Epithelial cell of proximal tubule (primary cell): ENCODE measurements around the gene PDZD11. TPM values are rescaled to one million over a fixed set of nuclear protein-coding genes. Genes with fewer than 3 reads are reported as not detected.
"Not testable (repeated sequence)": the region's sequence is repeated elsewhere in the genome, so short reads cannot be mapped to it uniquely, and the experiment has no call there.

ENCODE experiments used
- DNase-seq: peaks from one replicate; pipeline ENCODE4 v3.0.0-alpha.2; 2011; ENCODE audit warnings: low read depth
- H3K4me3 ChIP-seq: 2 replicates; pipeline ENCODE4 v1.5.1; 2011; ENCODE audit warnings: low read depth, mild to moderate bottlenecking, low read length
- total RNA-seq: library from RNA; depleted of rRNA; stranded (reverse); fragments of >200 nt; gene quantifications from 2 replicates; pipeline ENCODE4 v1.2.3, GENCODE V29; 2015
- TF ChIP-seq, protein P1 (sequence below): conservative IDR thresholded peaks from 2 replicates; pipeline ENCODE4 v1.5.1; 2012; ENCODE audit warnings: low read depth, mild to moderate bottlenecking, low read length

Gene PDZD11
- total RNA-seq, 1 donor from 2014 or later, result 63.0 TPM

DNA sequence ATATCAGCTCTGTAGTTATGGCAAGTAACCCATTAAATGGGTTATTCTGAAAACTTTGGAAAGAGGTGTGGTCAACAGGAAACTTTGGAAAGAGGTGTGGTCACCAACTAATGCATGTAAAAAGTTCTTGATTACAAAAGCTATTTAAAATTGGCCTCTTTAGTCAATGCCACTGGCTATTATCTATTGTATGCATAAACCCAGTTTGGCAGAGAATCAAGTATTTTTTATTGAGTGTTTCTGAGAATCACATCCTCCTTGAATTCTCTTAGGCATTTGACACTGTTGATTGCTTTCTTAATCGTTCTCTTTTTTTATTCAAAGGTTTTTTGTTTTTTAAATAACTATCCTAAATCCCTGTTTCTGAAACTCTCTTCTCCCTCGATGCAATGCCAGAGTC is 37.2 kb downstream of the PDZD11 start:
- no peak overlapping the region for H3K4me3 ChIP-seq
- TF ChIP-seq, protein P1, sequence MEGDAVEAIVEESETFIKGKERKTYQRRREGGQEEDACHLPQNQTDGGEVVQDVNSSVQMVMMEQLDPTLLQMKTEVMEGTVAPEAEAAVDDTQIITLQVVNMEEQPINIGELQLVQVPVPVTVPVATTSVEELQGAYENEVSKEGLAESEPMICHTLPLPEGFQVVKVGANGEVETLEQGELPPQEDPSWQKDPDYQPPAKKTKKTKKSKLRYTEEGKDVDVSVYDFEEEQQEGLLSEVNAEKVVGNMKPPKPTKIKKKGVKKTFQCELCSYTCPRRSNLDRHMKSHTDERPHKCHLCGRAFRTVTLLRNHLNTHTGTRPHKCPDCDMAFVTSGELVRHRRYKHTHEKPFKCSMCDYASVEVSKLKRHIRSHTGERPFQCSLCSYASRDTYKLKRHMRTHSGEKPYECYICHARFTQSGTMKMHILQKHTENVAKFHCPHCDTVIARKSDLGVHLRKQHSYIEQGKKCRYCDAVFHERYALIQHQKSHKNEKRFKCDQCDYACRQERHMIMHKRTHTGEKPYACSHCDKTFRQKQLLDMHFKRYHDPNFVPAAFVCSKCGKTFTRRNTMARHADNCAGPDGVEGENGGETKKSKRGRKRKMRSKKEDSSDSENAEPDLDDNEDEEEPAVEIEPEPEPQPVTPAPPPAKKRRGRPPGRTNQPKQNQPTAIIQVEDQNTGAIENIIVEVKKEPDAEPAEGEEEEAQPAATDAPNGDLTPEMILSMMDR, result no peak
- DNase-seq, result no peak

DNA sequence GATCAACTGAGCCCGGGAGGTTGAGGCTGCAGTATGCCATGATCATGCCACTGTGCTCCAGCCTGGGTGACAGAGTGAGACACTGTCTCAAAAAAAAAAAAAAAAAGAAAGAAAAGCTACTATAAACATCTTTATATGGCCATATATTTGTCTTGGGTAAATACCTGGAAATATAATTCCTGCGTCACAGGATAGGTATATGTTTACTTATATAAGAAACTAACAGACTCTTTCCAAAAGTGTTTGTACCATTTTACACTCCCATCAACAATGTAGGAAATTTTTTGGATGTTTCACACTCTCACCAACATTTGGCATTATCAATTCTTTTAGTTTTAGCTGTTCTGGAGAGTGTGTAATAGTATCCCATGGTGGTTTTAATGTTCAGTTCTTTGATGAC is 42.5 kb downstream of the PDZD11 start:
- TF ChIP-seq, protein P1, result no peak
- DNase-seq, result no peak

DNA sequence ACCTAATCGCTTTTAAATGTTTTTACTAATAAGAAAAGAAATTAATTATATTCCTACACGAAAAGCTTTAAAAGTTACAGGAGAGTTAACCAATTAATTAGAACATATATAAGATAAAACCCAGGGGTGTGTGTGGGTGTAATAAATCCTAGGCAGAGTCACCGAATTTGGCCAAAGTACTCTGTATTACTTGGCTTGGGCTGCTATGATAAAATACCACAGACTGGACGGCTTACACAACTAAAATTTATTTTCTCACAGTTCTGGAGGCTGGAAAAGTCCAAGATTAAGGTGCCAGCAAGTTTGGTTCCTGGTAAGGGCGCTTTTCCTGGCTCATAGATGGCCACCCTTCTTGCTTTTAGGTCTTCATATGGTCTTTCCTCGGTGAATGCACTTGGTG is 44.8 kb downstream of the PDZD11 start:
- H3K4me3 ChIP-seq, result no peak overlapping the region
- TF ChIP-seq, protein P1, result no peak
- DNase-seq, result no peak

More for the DNA sequence above, 42.5 kb downstream of the PDZD11 start:
- no peak overlapping the region for H3K4me3 ChIP-seq

DNA sequence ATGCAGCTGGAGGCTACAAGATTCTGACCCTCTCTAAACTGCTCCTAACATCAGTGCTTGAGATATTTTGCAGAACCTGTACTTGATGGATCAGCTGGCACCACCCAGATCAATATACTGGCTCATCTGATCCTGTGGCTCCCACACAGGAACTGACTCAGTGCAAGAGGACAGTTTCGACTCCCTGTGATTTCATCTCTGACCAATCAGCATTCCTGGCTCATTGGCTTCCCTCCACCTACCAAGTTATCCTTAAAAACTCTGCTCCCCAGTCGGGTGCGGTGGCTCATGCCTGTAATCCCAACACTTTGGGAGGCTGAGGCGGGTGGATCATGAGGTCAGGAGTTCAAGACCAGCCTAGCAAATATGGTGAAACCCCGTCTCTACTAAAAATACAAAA is 46.1 kb downstream of the PDZD11 start:
- DNase-seq, H3K4me3 ChIP-seq: not testable (repeated sequence)

GRCh38 chrX:70241501-70241900 is 48.2 kb downstream of the PDZD11 start:
- TF ChIP-seq, protein P1, result no peak
- H3K4me3 ChIP-seq, result no peak overlapping the region
- DNase-seq, result no peak

DNA sequence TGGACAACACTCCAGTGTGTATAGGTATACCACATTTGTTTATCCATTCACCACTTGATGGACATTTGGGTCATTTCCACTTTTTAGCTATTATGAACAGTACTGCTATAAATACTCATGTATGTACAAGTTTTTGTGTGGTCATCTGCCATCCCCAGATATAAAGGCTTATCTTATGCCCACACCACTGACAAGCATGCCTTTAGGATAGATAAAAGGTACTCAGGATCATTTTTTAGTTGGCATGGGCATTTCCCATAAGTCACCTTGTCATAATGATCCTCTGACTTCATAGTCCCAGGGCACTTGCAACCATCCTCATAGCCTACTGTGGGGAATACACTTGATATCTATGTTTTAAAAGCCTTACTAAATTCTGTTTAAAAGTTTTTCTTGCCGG is 49.0 kb downstream of the PDZD11 start:
- H3K4me3 ChIP-seq, result no peak overlapping the region
- TF ChIP-seq, protein P1, result no peak
- DNase-seq, result no peak

Other genes starting within 250 kb of the PDZD11 start
- gene AWAT2, start 240.0 kb downstream of the PDZD11 start, total RNA-seq, result not detected in 2 replicates
- gene OTUD6A, start 227.5 kb downstream of the PDZD11 start, total RNA-seq, result not detected in 2 replicates
- 43.0 and 62.2 TPM in 2 replicates for gene IGBP1, start 156.5 kb downstream of the PDZD11 start, total RNA-seq
- gene DGAT2L6, start 112.4 kb downstream of the PDZD11 start, total RNA-seq, result not detected in 2 replicates
- not detected in 2 replicates for gene AWAT1, start 55.3 kb downstream of the PDZD11 start, total RNA-seq
- not detected in 2 replicates for gene P2RY4, start 29.7 kb downstream of the PDZD11 start, total RNA-seq
- not detected in 2 replicates for gene ARR3, start 21.6 kb downstream of the PDZD11 start, total RNA-seq
- gene RAB41, start 7.8 kb downstream of the PDZD11 start, total RNA-seq, result not detected in 2 replicates
- gene KIF4A, start 177 bp upstream of the PDZD11 start, total RNA-seq, result 26.8 and 28.6 TPM in 2 replicates
- not detected in 2 replicates for gene GDPD2, start 133.4 kb upstream of the PDZD11 start, total RNA-seq
- 28.8 and 31.6 TPM in 2 replicates for gene DLG3, start 154.9 kb upstream of the PDZD11 start, total RNA-seq